SK-N-SH (cell line): Measurements from ENCODE around the gene NOX5. TPM values are rescaled to one million over a fixed set of nuclear protein-coding genes. Genes with fewer than 3 reads are reported as not detected.
"Not testable (repeated sequence)": the region's sequence is repeated elsewhere in the genome, so short reads cannot be mapped to it uniquely, and the experiment has no call there.

Source experiments
- CTCF ChIA-PET: fragments of 300-600, 350-600 bp; formaldehyde crosslinking; extraction: SDS; loops from one replicate; lab custom pipeline; 2021; lab: Yijun Ruan, JAX
- POLR2A ChIA-PET: fragments of 350-600 bp; sonication (Branson Sonifier 250); formaldehyde crosslinking; extraction: SDS; loops from one replicate; lab custom pipeline; 2020; ENCODE audit warnings: antibody characterized with exemption, inconsistent platforms; lab: Yijun Ruan, JAX
- DNase-seq: peaks from one replicate; pipeline ENCODE4 v3.0.0; 2012
- H2AFZ ChIP-seq: fragments of 200-600 bp; sonication (generic); 2 replicates; pipeline ENCODE4 v1.8.1; 2016; ENCODE audit warnings: antibody characterized with exemption, mild to moderate bottlenecking, low read depth
- H3F3A ChIP-seq: fragments of 200-600 bp; sonication (generic); replicated peaks from 2 replicates; pipeline ENCODE3; 2016; ENCODE audit warnings: antibody characterized with exemption, mild to moderate bottlenecking; ENCODE audit not compliant: insufficient read depth
- H3K27ac ChIP-seq, 2 experiments: fragments of 200-500 bp in 1 of 2; fragments of 200-600 bp in 1 of 2; sonication (Bioruptor generic) in 1 of 2; sonication (generic), shearing (Covaris generic) in 1 of 2; 2 replicates each; pipeline versions ENCODE4 v1.5.1 to v1.6.1; 2014 to 2016; ENCODE audit warnings: low read depth in 2 of 2, inconsistent platforms in 1 of 2, low read length in 1 of 2, mild to moderate bottlenecking in 1 of 2, mixed read lengths in 1 of 2
- H3K27me3 ChIP-seq: fragments of 200-600 bp; sonication (generic), shearing (Covaris generic); 2 replicates; pipeline ENCODE4 v1.6.1; 2016; ENCODE audit warnings: mixed run types; ENCODE audit not compliant: insufficient read depth
- H3K36me3 ChIP-seq, 2 experiments: fragments of 200-500 bp in 1 of 2; fragments of 200-600 bp in 1 of 2; sonication (Bioruptor generic) in 1 of 2; sonication (generic) in 1 of 2; replicated peaks in 1 of 2; 2 replicates each; pipeline versions ENCODE3 to v1.5.1; 2014 to 2016; ENCODE audit warnings: low read length in 1 of 2, mild to moderate bottlenecking in 1 of 2; ENCODE audit not compliant: insufficient read depth in 2 of 2, control insufficient read depth in 1 of 2
- H3K4me1 ChIP-seq, 2 experiments: fragments of 200-500 bp in 1 of 2; fragments of 200-600 bp in 1 of 2; sonication (Bioruptor generic) in 1 of 2; sonication (generic), shearing (Covaris generic) in 1 of 2; 2 replicates each; pipeline versions ENCODE4 v1.5.1 to v1.6.1; 2014 to 2016; ENCODE audit warnings: low read depth in 1 of 2, low read length in 1 of 2, mixed run types in 1 of 2; ENCODE audit not compliant: insufficient read depth in 2 of 2, control insufficient read depth in 1 of 2
- H3K4me2 ChIP-seq: fragments of 200-600 bp; sonication (generic), shearing (Covaris generic); 2 replicates; pipeline ENCODE4 v1.6.1; 2017; ENCODE audit warnings: mixed run types
- H3K4me3 ChIP-seq, 2 experiments: fragments of 200-500 bp in 1 of 2; fragments of 200-600 bp in 1 of 2; sonication (Bioruptor generic) in 1 of 2; sonication (generic), shearing (Covaris generic) in 1 of 2; 2 replicates each; pipeline versions ENCODE4 v1.5.1 to v1.8.1; 2014 to 2016; ENCODE audit warnings: low read depth in 2 of 2, inconsistent platforms in 1 of 2, low read length in 1 of 2, mild to moderate bottlenecking in 1 of 2, mixed read lengths in 1 of 2, moderate library complexity in 1 of 2
- H3K79me2 ChIP-seq: fragments of 200-600 bp; sonication (generic); 2 replicates; pipeline ENCODE4 v1.8.1; 2017; ENCODE audit warnings: mild to moderate bottlenecking; ENCODE audit not compliant: insufficient read depth
- H3K9ac ChIP-seq: fragments of 200-600 bp; sonication (generic); 2 replicates; pipeline ENCODE4 v1.6.1; 2017; ENCODE audit warnings: mixed run types
- H3K9me2 ChIP-seq: fragments of 200-600 bp; sonication (generic); 2 replicates; pipeline ENCODE4 v1.6.1; 2017; ENCODE audit warnings: mixed run types
- H3K9me3 ChIP-seq: fragments of 200-600 bp; sonication (generic); 2 replicates; pipeline ENCODE4 v1.6.1; 2017; ENCODE audit warnings: mixed run types, mild to moderate bottlenecking, moderate library complexity
- H4K20me1 ChIP-seq: fragments of 200-600 bp; sonication (generic); 2 replicates; pipeline ENCODE4 v1.6.1; 2017; ENCODE audit warnings: mild to moderate bottlenecking, mixed run types; ENCODE audit not compliant: insufficient read depth
- ELF1 ChIP-seq: IDR thresholded peaks from 2 replicates; pipeline ENCODE4 v1.4.0; 2012
- FOSL2 ChIP-seq: IDR thresholded peaks from 2 replicates; pipeline ENCODE4 v1.4.0; 2012; ENCODE audit warnings: low read depth, mild to moderate bottlenecking, moderate library complexity, borderline replicate concordance
- GABPA ChIP-seq: IDR thresholded peaks from 2 replicates; pipeline ENCODE4 v1.4.0; 2012; ENCODE audit warnings: low read depth, mild to moderate bottlenecking
- MAX ChIP-seq: IDR thresholded peaks from 2 replicates; pipeline ENCODE4 v1.4.0; 2012; ENCODE audit warnings: low read depth
- MXI1 ChIP-seq: IDR thresholded peaks from 2 replicates; pipeline ENCODE4 v1.6.1; 2012; ENCODE audit warnings: mild to moderate bottlenecking, low read depth, low read length, improper control_type of control experiment
- NFIC ChIP-seq: IDR thresholded peaks from 2 replicates; pipeline ENCODE4 v1.4.0; 2012; ENCODE audit warnings: borderline replicate concordance
- NRF1 ChIP-seq: IDR thresholded peaks from 2 replicates; pipeline ENCODE4 v1.6.1; 2012; ENCODE audit warnings: low read depth, mild to moderate bottlenecking, low read length
- RCOR1 ChIP-seq: fragments of 150-350 bp; IDR thresholded peaks from 2 replicates; pipeline ENCODE4 v1.6.1; 2017; ENCODE audit warnings: antibody characterized with exemption, low read length
- RFX5 ChIP-seq: IDR thresholded peaks from 2 replicates; pipeline ENCODE4 v1.6.1; 2012; ENCODE audit warnings: mild to moderate bottlenecking, improper control_type of control experiment, low read length
- TEAD4 ChIP-seq: IDR thresholded peaks from 2 replicates; pipeline ENCODE4 v1.4.0; 2012; ENCODE audit warnings: mild to moderate bottlenecking, borderline replicate concordance; ENCODE audit not compliant: insufficient read depth
- WGBS: methylation state at CpG from one replicate; pipeline ENCODE4 v1.1.6; 2017; ENCODE audit warnings: low lambda C conversion rate; 5-methylcytosine and 5-hydroxymethylcytosine counted together
- polyA plus RNA-seq, 3 experiments: library from polyadenylated mRNA; depleted of rRNA; stranded (reverse); fragments of >200 nt; gene quantifications; 2 replicates each; pipeline ENCODE4 v1.2.3, GENCODE V29; 2012

NOX5 gene
- polyA plus RNA-seq, 1 of the 3 experiments (the other 2 are of a cell fraction), result 0.05 TPM

- no peak overlapping the region for H3K27ac ChIP-seq
- no peak overlapping the region for H3K4me2 ChIP-seq
- no peaks in the 10 kb centered on the region for H4K20me1 ChIP-seq
- no peak for DNase-seq
- no peaks in the 10 kb centered on the region for H3K27me3 ChIP-seq
- peaks cover 12% of the 10 kb centered on the region for H3K9me3 ChIP-seq
- POLR2A ChIA-PET, result no interaction called here
- WGBS, result 23% methylated on average over 4 of the region's 4 CpGs
- H2AFZ ChIP-seq, result no peak overlapping the region
- no peak overlapping the region for H3K9ac ChIP-seq
- no peaks in the 10 kb centered on the region for H3K79me2 ChIP-seq
- no peak overlapping the region for H3K4me3 ChIP-seq
- no peaks in the 10 kb centered on the region for H3K9me2 ChIP-seq
- CTCF ChIA-PET, result no interaction called here
- no peaks in the 10 kb centered on the region for H3F3A ChIP-seq
- TF ChIP-seq TEAD4, result no peak
- TF ChIP-seq MAX, result no peak
- no peak for TF ChIP-seq RCOR1
- TF ChIP-seq NFIC, result no peak
- no peak for TF ChIP-seq MXI1
- TF ChIP-seq ELF1, result no peak
- no peak for TF ChIP-seq RFX5
- no peak for TF ChIP-seq NRF1
- TF ChIP-seq GABPA, result no peak
- no peak for TF ChIP-seq FOSL2
- no peaks in the 10 kb centered on the region for H3K4me1 ChIP-seq
- no peaks in the 10 kb centered on the region for H3K36me3 ChIP-seq
These were observed 42.1 kb upstream of the NOX5 start for GRCh38 chr15:68972201-68973065.

- H3K4me1 ChIP-seq, H3K4me3 ChIP-seq, H3K36me3 ChIP-seq, H3K9me2 ChIP-seq, H4K20me1 ChIP-seq, DNase-seq, H3K79me2 ChIP-seq, H3K27ac ChIP-seq, POLR2A ChIA-PET, CTCF ChIA-PET, H3K27me3 ChIP-seq, H3F3A ChIP-seq, H3K9me3 ChIP-seq, H3K9ac ChIP-seq, H3K4me2 ChIP-seq, H2AFZ ChIP-seq: not testable (repeated sequence)
- 75% methylated on average over 8 of the region's 26 CpGs for WGBS
These were observed 38.8 kb upstream of the NOX5 start for GRCh38 chr15:68975651-68976160.

GRCh38 chr15:68977426-68977825 lies 37.1 kb upstream of the NOX5 start:
- H3K4me2 ChIP-seq, H3K4me3 ChIP-seq, H3K79me2 ChIP-seq, H3K36me3 ChIP-seq, H3K9ac ChIP-seq, POLR2A ChIA-PET, H3K4me1 ChIP-seq, H4K20me1 ChIP-seq, DNase-seq, H3K9me3 ChIP-seq, H2AFZ ChIP-seq, H3K27ac ChIP-seq, H3K27me3 ChIP-seq, H3F3A ChIP-seq, H3K9me2 ChIP-seq: not testable (repeated sequence)
- CTCF ChIA-PET, result interaction anchor here (0.6 kb wide), 1 partner anchor 1447 kb away, joined by 3 read pairs; no protein-coding TSS in a partner anchor
- 50% methylated on average over 10 of the region's 10 CpGs for WGBS
